IPS-15b (cell line): ENCODE measurements around the gene KIFC1.
"Not testable (repeated sequence)": the region's sequence is repeated elsewhere in the genome, so short reads cannot be mapped to it uniquely, and the experiment has no call there.

Experiments used
- H3K27me3 ChIP-seq: one replicate; pipeline ENCODE4 v1.6.1; 2013; ENCODE audit warnings: low read length; ENCODE audit not compliant: control insufficient read depth, insufficient read depth
- H3K36me3 ChIP-seq: one replicate; pipeline ENCODE4 v1.6.1; 2013; ENCODE audit warnings: low read length; ENCODE audit not compliant: control insufficient read depth, insufficient read depth
- H3K4me1 ChIP-seq: one replicate; pipeline ENCODE4 v1.6.1; 2013; ENCODE audit warnings: mild to moderate bottlenecking, low read length; ENCODE audit not compliant: control insufficient read depth, insufficient read depth
- H3K4me3 ChIP-seq: one replicate; pipeline ENCODE4 v1.5.1; 2013; ENCODE audit warnings: low read depth, low read length
- H3K9ac ChIP-seq: one replicate; pipeline ENCODE4 v1.6.1; 2013; ENCODE audit warnings: low read depth, mild to moderate bottlenecking, low read length
- H3K9me3 ChIP-seq: one replicate; pipeline ENCODE4 v1.6.1; 2013; ENCODE audit warnings: mild to moderate bottlenecking, low read length; ENCODE audit not compliant: control insufficient read depth, insufficient read depth

The KIFC1 gene

DNA sequence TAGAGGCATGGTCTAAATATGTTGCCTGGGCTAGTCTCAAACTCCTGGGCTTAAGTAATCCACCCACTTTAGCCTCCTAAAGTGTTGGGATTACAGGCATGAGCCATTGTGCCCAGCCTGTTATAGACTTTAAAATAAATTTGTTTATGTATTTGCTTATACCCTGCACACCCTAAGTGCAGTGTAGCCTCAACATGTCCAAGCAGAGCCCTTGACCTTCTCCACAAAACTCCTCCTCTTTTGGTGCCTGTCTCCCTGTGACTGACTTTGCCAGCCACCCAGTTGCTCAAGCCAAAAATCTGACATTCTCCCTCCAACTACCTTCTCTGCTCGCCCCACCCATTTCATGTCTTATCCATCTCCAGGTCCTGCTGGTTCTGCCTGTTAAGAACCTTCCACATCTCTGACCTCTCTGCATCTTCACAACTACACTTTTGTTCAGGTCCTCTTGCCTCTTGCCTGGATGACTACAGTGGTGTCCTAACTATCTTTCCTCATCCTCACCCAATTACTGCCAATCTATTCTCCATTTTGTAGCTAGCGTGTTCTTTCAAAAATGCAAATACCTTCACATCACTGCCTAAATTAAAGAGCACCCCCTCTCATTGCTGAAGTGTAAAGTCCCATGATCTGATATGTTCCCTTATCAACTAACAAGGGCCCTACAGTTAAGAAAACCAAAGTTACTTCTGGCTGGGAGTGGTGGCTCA lies 11.2 kb upstream of the KIFC1 start:
- H3K27me3 ChIP-seq = no peaks in the 10 kb centered on the region
- no peaks in the 10 kb centered on the region for H3K36me3 ChIP-seq
- no peaks in the 10 kb centered on the region for H3K9me3 ChIP-seq
- H3K4me3 ChIP-seq = no peak overlapping the region
- no peaks in the 10 kb centered on the region for H3K4me1 ChIP-seq
- H3K9ac ChIP-seq = no peak overlapping the region

DNA sequence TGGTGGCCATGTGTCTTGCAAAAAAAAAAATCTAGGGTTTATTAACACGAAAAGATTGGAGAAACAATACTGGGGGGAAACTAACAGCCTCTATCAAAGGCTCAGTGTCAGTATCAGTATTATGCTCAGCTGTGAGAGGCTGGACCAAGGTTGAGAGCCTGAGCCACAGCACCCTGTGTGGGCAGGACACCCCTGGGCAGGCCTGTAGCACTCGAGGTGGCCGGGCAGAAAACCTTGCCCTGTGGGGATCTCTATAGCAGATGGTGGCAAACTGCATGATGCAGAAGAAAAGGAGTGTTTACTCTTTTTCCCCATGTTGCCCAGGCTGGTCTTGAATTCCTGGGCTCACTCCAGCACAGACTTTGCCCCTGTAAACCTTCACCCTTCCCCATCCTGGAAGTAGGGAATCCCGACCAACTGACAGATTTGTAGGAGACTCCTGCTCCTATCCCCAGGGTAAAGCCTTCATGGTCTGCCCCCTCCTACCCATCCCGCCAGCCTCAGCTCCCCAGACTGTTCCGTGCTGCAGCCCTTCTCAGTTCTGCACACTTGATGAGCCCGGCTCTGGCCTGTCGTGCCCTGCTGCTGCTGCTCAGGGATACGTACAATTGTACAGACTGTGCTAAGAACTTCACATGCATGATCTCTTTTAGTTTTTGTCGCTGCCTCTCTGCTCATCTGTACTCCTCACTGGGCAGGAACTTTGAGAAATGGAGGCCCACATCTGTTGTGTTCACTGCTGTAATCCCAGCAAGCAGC lies 8.0 kb upstream of the KIFC1 start:
- Histone ChIP-seq H3K4me1 (no peaks in the 10 kb centered on the region), H3K4me3 (no peak overlapping the region), H3K36me3 (no peaks in the 10 kb centered on the region), H3K9me3 (no peaks in the 10 kb centered on the region), H3K9ac (no peak overlapping the region), H3K27me3 (no peaks in the 10 kb centered on the region)

DNA sequence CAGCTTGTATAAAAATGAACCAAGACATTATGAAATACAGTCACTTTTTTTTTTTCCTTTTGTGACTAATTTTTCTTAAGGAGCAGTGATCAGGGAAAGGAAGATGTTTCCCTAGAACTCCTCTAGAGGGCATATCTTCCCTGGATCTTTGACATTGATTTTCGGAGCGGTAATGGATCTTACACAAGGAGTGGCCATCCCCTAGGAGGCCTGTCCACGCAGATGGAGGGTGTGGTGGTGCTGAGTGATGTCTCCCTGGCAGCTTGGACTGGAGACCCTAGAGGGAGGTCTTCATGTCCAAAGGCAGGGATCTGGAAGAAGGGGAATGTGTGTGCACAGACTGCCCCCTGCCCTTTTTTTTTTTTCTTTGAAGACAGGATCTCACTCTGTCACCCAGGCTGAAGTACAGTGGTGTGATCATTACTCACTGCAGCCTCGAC lies 7.0 kb upstream of the KIFC1 start:
- no peak overlapping the region for H3K4me3 ChIP-seq
- no peaks in the 10 kb centered on the region for H3K36me3 ChIP-seq
- H3K9ac ChIP-seq = no peak overlapping the region
- no peaks in the 10 kb centered on the region for H3K9me3 ChIP-seq
- H3K27me3 ChIP-seq = no peaks in the 10 kb centered on the region
- H3K4me1 ChIP-seq = no peaks in the 10 kb centered on the region

DNA sequence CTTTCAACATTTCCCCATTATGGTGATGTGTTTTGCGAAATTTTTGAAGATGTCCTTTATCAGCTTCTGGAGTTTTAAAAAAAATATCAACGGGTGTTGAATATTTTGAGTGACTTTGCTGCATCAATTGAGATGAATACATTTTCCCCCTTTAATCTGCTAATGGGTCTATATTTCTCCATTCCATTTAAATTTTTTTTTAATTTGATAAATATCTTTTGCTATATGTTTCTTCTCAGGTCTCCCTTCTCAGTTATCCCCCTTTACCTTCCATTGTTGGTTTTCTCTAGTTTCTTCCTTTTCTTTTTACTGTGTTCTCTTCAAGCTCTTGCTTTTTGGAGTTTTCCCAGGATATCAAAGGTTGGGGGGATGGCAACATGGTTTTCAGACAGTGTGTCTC lies 1.4 kb upstream of the KIFC1 start:
- Histone ChIP-seq H3K4me3 (no peak overlapping the region), H3K27me3 (no peaks in the 10 kb centered on the region), H3K9ac (no peak overlapping the region), H3K36me3 (no peaks in the 10 kb centered on the region), H3K4me1 (peaks cover 11% of the 10 kb centered on the region), H3K9me3 (no peaks in the 10 kb centered on the region)

DNA sequence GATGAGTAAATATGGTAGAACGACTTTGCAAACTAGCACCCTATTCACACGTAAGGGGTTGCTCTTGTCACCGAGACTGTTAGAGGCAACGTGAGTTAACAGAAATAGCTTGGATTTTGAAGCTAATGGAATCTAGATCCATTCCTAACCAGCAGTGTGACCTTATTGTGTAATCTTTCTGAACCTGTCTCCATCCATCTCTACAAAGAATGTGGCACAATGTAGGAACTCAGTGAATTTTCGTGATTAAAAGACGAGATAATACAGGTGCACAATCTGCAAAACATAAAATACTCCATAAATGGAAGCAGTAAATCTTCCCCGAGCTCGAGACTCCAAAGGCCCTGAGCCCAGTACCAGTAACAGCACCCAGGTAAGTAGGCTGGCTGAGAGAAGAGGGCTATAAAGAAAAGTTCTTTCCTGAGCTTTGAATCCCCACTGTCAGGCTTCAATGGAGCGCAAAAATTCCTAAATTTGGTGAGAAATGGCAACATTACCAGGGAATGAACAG lies 801 bp upstream of the KIFC1 start:
- H3K36me3 ChIP-seq = no peaks in the 10 kb centered on the region
- H3K4me3 ChIP-seq = peak overlapping the region; percentile 82
- H3K9ac ChIP-seq = peak overlapping the region; percentile 1
- H3K9me3 ChIP-seq = no peaks in the 10 kb centered on the region
- peaks cover 11% of the 10 kb centered on the region for H3K4me1 ChIP-seq
- H3K27me3 ChIP-seq = no peaks in the 10 kb centered on the region

DNA sequence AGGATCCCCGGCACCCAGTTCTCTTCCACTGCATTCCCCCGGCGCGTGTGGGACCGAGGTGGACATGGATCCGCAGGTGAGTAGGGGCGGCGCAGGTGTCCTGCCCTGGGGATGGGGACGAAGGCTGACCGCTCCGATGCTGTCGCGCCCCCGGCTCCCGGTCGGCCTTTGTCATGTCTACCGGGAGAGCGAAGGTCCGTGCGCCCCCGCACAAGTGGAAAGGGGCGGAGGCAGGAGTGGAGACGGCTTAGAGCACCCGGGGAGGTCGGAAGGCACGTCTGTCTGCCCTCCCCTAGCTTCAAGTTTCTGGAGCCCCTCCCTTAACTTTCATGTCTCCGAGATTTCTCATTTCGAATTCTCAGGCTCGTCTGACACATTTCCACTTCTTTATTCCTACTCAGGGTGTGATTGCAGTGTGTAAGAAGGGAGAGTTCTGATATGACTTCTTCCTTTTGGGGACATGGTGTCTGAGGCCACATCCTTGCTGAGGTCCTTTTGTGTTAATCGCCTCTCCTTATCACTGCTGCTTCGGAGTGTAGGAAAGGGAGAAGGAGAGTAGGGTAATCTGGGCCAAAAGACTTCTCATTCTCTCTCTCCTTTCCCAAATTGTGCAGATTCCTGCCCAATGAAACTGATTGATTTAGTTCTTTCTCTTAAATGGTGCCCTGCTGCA lies 435 bp downstream of the KIFC1 start:
- Histone ChIP-seq H3K4me1 (peaks cover 11% of the 10 kb centered on the region), H3K9me3 (no peaks in the 10 kb centered on the region), H3K4me3 (peak overlapping the region; percentile 82), H3K9ac (peak overlapping the region; percentile 51), H3K27me3 (no peaks in the 10 kb centered on the region), H3K36me3 (no peaks in the 10 kb centered on the region)

DNA sequence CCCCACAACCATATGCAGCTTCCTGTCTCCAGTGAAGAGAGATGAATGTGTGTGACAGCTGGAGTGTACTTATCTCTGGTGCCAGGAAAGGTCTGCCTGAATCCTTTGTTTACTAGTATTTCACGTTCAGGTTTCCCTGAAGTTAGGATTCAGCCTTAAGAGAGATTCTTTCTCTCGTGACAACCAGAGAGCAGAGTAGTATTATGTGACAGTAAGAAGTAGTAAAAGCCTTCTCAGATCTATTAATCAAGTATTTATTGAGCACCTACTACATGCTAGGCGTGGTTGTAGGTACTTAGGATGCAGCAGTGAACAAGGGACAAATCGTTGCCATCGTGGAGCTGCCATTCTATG lies 949 bp downstream of the KIFC1 start:
- no peaks in the 10 kb centered on the region for H3K9me3 ChIP-seq
- no peaks in the 10 kb centered on the region for H3K27me3 ChIP-seq
- no peaks in the 10 kb centered on the region for H3K36me3 ChIP-seq
- H3K4me1 ChIP-seq = peaks cover 11% of the 10 kb centered on the region
- peak overlapping the region; percentile 51 for H3K9ac ChIP-seq
- H3K4me3 ChIP-seq = peak overlapping the region; percentile 82

DNA sequence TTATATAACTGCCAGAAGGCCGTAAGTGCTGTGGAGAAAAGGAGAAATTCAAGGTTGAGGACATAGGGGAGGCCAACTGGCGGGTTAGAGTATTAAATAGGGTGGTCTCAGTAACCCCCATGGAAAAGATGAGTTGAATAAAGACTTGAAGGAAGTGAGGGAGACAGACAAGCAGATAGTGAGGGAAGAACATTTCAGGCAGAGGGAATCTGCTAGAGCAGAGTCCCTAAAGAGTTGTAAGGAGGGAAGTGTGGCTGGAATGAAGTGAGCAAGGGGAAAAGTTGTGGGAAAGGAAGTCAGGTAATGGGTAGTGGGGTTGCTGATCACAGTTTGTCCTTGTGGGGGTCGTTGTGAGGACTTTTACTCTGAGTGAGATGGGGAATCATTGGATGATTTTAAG lies 1.4 kb downstream of the KIFC1 start:
- Histone ChIP-seq H3K9me3 (no peaks in the 10 kb centered on the region), H3K4me1 (peaks cover 11% of the 10 kb centered on the region), H3K36me3 (peaks cover 3% of the 10 kb centered on the region), H3K4me3 (peak overlapping the region; percentile 82), H3K27me3 (no peaks in the 10 kb centered on the region), H3K9ac (no peak overlapping the region)

DNA sequence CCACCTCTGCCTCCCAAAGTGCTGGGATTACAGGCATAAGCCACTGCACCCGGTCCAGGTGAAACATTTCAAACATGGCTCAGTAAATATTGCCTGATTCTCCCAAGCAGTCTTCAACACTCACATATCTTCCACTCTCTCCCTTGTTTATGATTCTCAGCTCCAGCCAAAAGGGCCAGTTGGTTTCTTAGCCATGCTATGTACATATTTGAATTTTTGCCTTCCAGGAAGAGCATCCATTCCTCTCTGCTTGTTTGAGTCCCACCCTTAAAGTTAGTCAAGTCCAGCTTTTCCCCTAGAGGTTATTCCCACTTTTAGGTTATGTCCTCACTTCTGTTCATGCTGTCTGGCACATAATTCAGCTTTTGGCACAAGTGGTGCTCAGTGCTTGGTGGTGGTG lies 5.9 kb downstream of the KIFC1 start:
- Histone ChIP-seq H3K9ac (no peak overlapping the region), H3K4me1 (peaks cover 6% of the 10 kb centered on the region), H3K36me3 (peaks cover 20% of the 10 kb centered on the region), H3K4me3 (no peak overlapping the region), H3K27me3 (no peaks in the 10 kb centered on the region), H3K9me3 (no peaks in the 10 kb centered on the region)

DNA sequence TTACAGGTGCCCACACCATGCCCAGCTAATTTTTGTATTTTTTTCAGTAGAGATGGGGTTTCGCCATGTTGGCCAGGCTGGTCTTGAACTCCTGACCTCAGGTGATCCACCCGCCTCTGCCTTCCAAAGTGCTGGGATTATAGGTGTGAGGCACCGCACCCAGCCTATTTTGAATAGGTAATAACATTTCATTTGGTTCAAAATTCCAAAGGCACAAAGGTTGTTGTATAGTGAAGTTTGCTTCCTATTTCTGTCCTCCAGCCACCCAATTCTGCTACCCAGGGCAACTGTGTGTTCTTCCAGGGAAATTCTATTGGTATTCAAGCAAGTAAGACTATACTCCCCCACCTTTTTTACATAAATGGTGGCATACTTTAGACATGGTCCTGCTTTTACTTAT lies 7.0 kb downstream of the KIFC1 start:
- H3K4me3 ChIP-seq, H3K4me1 ChIP-seq, H3K9me3 ChIP-seq, H3K27me3 ChIP-seq, H3K9ac ChIP-seq: not testable (repeated sequence)
- H3K36me3 ChIP-seq = peaks cover 27% of the 10 kb centered on the region

DNA sequence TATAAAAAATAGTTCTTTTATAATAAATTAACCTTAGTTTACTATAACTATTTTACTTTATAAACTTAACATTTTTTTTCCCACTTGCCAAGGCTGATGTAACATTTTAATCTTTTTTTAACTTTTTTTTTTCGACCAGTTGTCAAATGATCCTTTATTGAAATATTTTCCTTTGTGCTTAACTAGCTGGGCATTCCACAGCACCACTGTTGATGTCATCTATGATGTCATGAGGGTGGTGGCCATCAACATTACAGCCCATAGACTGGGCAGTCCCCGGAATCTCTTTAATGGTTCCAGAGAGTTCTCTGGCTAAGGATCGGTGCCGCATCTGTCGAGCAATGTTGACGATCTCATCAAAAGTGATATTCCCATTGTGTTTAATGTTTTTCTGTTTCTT lies 8.3 kb downstream of the KIFC1 start:
- not testable (repeated sequence) for H3K4me3 ChIP-seq, H3K27me3 ChIP-seq, H3K4me1 ChIP-seq, H3K9ac ChIP-seq, H3K9me3 ChIP-seq
- H3K36me3 ChIP-seq = peaks cover 40% of the 10 kb centered on the region

DNA sequence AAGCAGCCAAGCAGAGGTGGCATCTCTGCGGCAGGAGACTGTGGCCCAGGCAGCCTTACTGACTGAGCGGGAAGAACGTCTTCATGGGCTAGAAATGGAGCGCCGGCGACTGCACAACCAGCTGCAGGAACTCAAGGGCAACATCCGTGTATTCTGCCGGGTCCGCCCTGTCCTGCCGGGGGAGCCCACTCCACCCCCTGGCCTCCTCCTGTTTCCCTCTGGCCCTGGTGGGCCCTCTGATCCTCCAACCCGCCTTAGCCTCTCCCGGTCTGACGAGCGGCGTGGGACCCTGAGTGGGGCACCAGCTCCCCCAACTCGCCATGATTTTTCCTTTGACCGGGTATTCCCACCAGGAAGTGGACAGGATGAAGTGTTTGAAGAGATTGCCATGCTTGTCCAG lies 13.3 kb downstream of the KIFC1 start:
- no peak overlapping the region for H3K9ac ChIP-seq
- no peaks in the 10 kb centered on the region for H3K9me3 ChIP-seq
- H3K4me1 ChIP-seq = peaks cover 5% of the 10 kb centered on the region
- peaks cover 46% of the 10 kb centered on the region for H3K36me3 ChIP-seq
- no peaks in the 10 kb centered on the region for H3K27me3 ChIP-seq
- no peak overlapping the region for H3K4me3 ChIP-seq
